Neuronal stem cell (in vitro differentiated cells): Measurements from ENCODE around the gene SORCS2.
A peak's percentile ranks its signal among the peaks of the same experiment; 100 is the strongest.

Source experiments
- DNase-seq: peaks from one replicate; pipeline ENCODE4 v3.0.0-alpha.2; 2013; ENCODE audit warnings: low spot score
- H2AFZ ChIP-seq: one replicate; pipeline ENCODE4 v1.6.1; 2013; ENCODE audit warnings: mild to moderate bottlenecking, low read length, inconsistent platforms
- H2AK5ac ChIP-seq: 2 replicates; pipeline ENCODE4 v1.6.1; 2013; ENCODE audit warnings: low read depth, mild to moderate bottlenecking, inconsistent platforms, low read length, moderate library complexity, mixed read lengths
- H2BK120ac ChIP-seq: 2 replicates; pipeline ENCODE4 v1.6.1; 2013; ENCODE audit warnings: low read depth, mild to moderate bottlenecking, inconsistent platforms, low read length, moderate library complexity, mixed read lengths
- H2BK12ac ChIP-seq: one replicate; pipeline ENCODE4 v1.6.1; 2013; ENCODE audit warnings: low read length, inconsistent platforms
- H2BK15ac ChIP-seq: 2 replicates; pipeline ENCODE4 v1.6.1; 2013; ENCODE audit warnings: mild to moderate bottlenecking, low read length, inconsistent platforms, mixed read lengths
- H2BK5ac ChIP-seq: one replicate; pipeline ENCODE4 v1.6.1; 2013; ENCODE audit warnings: inconsistent platforms, mild to moderate bottlenecking, low read length, moderate library complexity
- H3K14ac ChIP-seq: one replicate; pipeline ENCODE4 v1.6.1; 2013; ENCODE audit warnings: low read length, inconsistent platforms
- H3K18ac ChIP-seq: 2 replicates; pipeline ENCODE4 v1.6.1; 2013; ENCODE audit warnings: low read length, inconsistent platforms
- H3K23ac ChIP-seq: 2 replicates; pipeline ENCODE4 v1.6.1; 2013; ENCODE audit warnings: low read depth, mild to moderate bottlenecking, mixed read lengths, low read length, inconsistent platforms; ENCODE audit not compliant: poor library complexity
- H3K27ac ChIP-seq: replicated peaks from 3 replicates; pipeline ENCODE4 v1.5.1; 2013; ENCODE audit warnings: low read length, inconsistent platforms
- H3K27me3 ChIP-seq, 3 experiments: 2 replicates each; pipeline ENCODE4 v1.6.1; 2013; ENCODE audit warnings: low read length in 3 of 3, mild to moderate bottlenecking in 2 of 3, inconsistent platforms in 1 of 3, low read depth in 1 of 3, mixed read lengths in 1 of 3, moderate library complexity in 1 of 3; ENCODE audit not compliant: control insufficient read depth in 3 of 3, insufficient read depth in 3 of 3
- H3K36me3 ChIP-seq, 2 donors: replicated peaks in 1 of 2; 2 replicates each; pipeline ENCODE4 v1.6.1; 2013; ENCODE audit warnings: low read length in 2 of 2; ENCODE audit not compliant: control insufficient read depth in 2 of 2, insufficient read depth in 2 of 2
- H3K4ac ChIP-seq: 2 replicates; pipeline ENCODE4 v1.6.1; 2013; ENCODE audit warnings: inconsistent platforms, mild to moderate bottlenecking, low read length, moderate library complexity
- H3K4me1 ChIP-seq, 2 donors: 1 replicate in 1 of 2; 2 replicates in 1 of 2; pipeline ENCODE4 v1.6.1; 2013; ENCODE audit warnings: low read length in 2 of 2, low read depth in 1 of 2; ENCODE audit not compliant: control insufficient read depth in 2 of 2, insufficient read depth in 1 of 2
- H3K4me2 ChIP-seq: one replicate; pipeline ENCODE4 v1.6.1; 2013; ENCODE audit warnings: mild to moderate bottlenecking, low read length, inconsistent platforms; ENCODE audit not compliant: insufficient read depth, poor library complexity, severe bottlenecking
- H3K4me3 ChIP-seq, 2 donors: 2 replicates each; pipeline ENCODE4 v1.5.1; 2013; ENCODE audit warnings: low read length in 2 of 2, mild to moderate bottlenecking in 2 of 2, inconsistent platforms in 1 of 2, moderate library complexity in 1 of 2
- H3K79me1 ChIP-seq: one replicate; pipeline ENCODE4 v1.6.1; 2013; ENCODE audit warnings: low read depth, mild to moderate bottlenecking, inconsistent platforms, low read length, moderate library complexity
- H3K9ac ChIP-seq: one replicate; pipeline ENCODE4 v1.6.1; 2013; ENCODE audit warnings: mild to moderate bottlenecking, low read depth, low read length, inconsistent platforms; ENCODE audit not compliant: poor library complexity
- H3K9me3 ChIP-seq, 2 donors: replicated peaks in 1 of 2; 2 replicates each; pipeline versions ENCODE3 to v1.6.1; 2013; ENCODE audit warnings: low read length in 2 of 2, mild to moderate bottlenecking in 2 of 2, inconsistent platforms in 1 of 2, low read depth in 1 of 2, mixed read lengths in 1 of 2, moderate library complexity in 1 of 2; ENCODE audit not compliant: control insufficient read depth in 2 of 2, insufficient read depth in 1 of 2
- H4K8ac ChIP-seq: one replicate; pipeline ENCODE4 v1.6.1; 2013; ENCODE audit warnings: low read depth, mild to moderate bottlenecking, inconsistent platforms, low read length, moderate library complexity
- H4K91ac ChIP-seq: one replicate; pipeline ENCODE4 v1.6.1; 2013; ENCODE audit warnings: low read length, low read depth, mild to moderate bottlenecking, inconsistent platforms; ENCODE audit not compliant: poor library complexity
- WGBS, 2 donors: extraction: QIAGEN DNeasy Blood & Tissue Kit; methylation state at CpG; one replicate each; pipeline ENCODE4 v1.1.7; 2013; ENCODE audit warnings: missing lambda C conversion rate in 2 of 2, mixed read lengths in 1 of 2; ENCODE audit not compliant: insufficient read length in 2 of 2, insufficient replicate concordance in 1 of 2; ENCODE audit errors: extremely low coverage in 2 of 2; 5-methylcytosine and 5-hydroxymethylcytosine counted together

The SORCS2 gene

GRCh38 chr4:7326306-7326692 lies 134.0 kb downstream of the SORCS2 start:
- Histone ChIP-seq H3K79me1 (no peaks in the 10 kb centered on the region), H2BK120ac (peak overlapping the region; percentile 61), H3K18ac (peak overlapping the region; percentile 86), H3K4me3 (no peak overlapping the region), H3K4me1 (peaks cover 0 to 24% of the 10 kb centered on the region in 2 donors), H3K27ac (no peak overlapping the region), H3K9ac (no peak overlapping the region), H3K9me3 (no peaks in the 10 kb centered on the region), H3K36me3 (no peaks in the 10 kb centered on the region), H3K4ac (no peak overlapping the region), H3K23ac (peak overlapping the region; percentile 10), H2BK15ac (peak overlapping the region; percentile 87), H4K8ac (no peak overlapping the region), H2BK12ac (no peak overlapping the region), H4K91ac (peak overlapping the region; percentile 30), H3K4me2 (no peak overlapping the region), H3K27me3 (no peaks in the 10 kb centered on the region), H2BK5ac (peak overlapping the region; percentile 47), H3K14ac (peak overlapping the region; percentile 25), H2AFZ (no peak overlapping the region), H2AK5ac (peak overlapping the region; percentile 96)
- no CpG with 5 or more reads among the region's 12 CpGs for WGBS, 2 donors
- DNase-seq: no peak

DNA sequence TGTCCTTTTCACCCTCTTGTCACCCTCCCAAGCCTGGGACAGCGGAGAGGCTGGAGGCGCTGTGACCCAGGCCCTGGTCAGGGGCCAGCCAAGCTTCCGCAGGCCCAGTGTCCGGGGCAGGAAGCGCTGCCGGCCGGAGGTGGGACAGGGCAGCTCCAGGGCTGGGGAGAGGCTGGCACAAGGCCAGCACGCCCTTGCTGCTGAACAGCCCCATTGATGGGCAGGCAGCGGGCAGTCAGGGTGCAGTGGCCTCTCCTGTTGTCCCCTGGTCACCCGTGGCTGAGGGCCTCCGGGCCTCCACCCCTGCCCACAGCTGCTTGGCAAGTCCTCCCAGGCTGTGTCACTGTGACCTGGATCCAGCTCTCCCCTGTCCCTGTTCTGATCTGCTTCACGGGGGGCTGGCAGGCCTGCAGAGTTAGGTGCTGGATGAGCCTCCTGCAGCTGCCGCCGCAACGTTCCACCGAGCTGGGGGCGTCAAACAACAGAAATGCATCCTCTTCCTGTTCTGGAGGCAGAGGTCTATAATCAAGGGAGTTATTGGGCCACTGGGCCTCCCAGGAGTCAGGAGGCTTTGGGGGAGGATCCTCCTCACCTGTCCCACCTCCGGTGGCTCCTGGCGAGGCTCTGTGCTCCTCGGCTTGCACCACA lies 134.5 kb downstream of the SORCS2 start:
- Histone ChIP-seq H3K79me1 (no peaks in the 10 kb centered on the region), H3K9ac (no peak overlapping the region), H3K4me1 (peaks cover 0 to 24% of the 10 kb centered on the region in 2 donors), H3K4me3 (no peak overlapping the region), H3K4me2 (no peak overlapping the region), H3K27me3 (no peaks in the 10 kb centered on the region), H2AK5ac (peak overlapping the region; percentile 96), H3K9me3 (no peaks in the 10 kb centered on the region), H3K4ac (no peak overlapping the region), H3K14ac (peak overlapping the region; percentile 73), H4K91ac (peak overlapping the region; percentile 30), H3K18ac (peak overlapping the region; percentile 86), H3K36me3 (no peaks in the 10 kb centered on the region), H3K23ac (peak overlapping the region; percentile 39), H3K27ac (no peak overlapping the region), H2BK15ac (peak overlapping the region; percentile 87), H4K8ac (no peak overlapping the region), H2BK5ac (peak overlapping the region; percentile 47), H2AFZ (no peak overlapping the region), H2BK120ac (no peak overlapping the region), H2BK12ac (no peak overlapping the region)
- no peak for DNase-seq
- no CpG with 5 or more reads among the region's 20 CpGs for WGBS, 2 donors

DNA sequence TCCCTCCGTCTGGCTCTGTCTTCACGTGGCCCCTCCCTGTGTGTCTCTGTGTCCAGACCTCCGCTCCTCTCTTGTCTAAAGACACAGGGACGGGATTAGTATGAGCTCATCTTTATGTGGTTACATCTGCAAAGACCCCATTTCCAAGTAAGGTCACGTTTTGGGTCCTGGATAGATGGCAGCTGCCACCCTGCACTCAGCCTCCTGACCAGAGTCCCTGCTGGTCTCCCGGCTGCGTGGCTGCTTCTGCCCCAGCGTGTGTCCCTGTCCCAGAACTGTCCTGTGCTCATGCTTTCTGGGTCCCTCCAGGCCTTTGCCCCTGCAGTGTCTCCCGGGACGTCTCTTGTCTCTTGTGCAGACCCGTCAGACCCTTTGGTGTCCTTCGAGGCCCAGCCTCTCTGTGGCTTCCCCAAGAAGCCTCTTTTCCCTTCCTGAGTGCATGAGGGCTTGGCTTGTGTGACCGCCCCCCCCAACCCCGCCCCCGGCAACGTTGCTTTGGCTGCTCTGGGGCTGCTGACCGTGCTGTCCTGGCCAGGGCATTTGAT lies 135.1 kb downstream of the SORCS2 start:
- no peaks in the 10 kb centered on the region for H3K79me1 ChIP-seq
- peak overlapping the region; percentile 96 for H2AK5ac ChIP-seq
- no peak overlapping the region for H2BK12ac ChIP-seq
- H3K23ac ChIP-seq: no peak overlapping the region
- H3K4ac ChIP-seq: no peak overlapping the region
- H3K27me3 ChIP-seq: no peaks in the 10 kb centered on the region
- H3K36me3 ChIP-seq: no peaks in the 10 kb centered on the region
- H4K8ac ChIP-seq: no peak overlapping the region
- no peak for DNase-seq
- no peak overlapping the region for H3K4me2 ChIP-seq
- peak overlapping the region; percentile 47 for H2BK5ac ChIP-seq
- no CpG with 5 or more reads among the region's 17 CpGs for WGBS, 2 donors
- H2AFZ ChIP-seq: no peak overlapping the region
- H3K9me3 ChIP-seq: no peaks in the 10 kb centered on the region
- H3K27ac ChIP-seq: no peak overlapping the region
- H2BK15ac ChIP-seq: peak overlapping the region; percentile 87
- no peak overlapping the region for H3K14ac ChIP-seq
- H4K91ac ChIP-seq: no peak overlapping the region
- peak overlapping the region; percentile 86 for H3K18ac ChIP-seq
- H3K4me3 ChIP-seq: no peak overlapping the region
- peaks cover 0 to 22% of the 10 kb centered on the region in 2 donors for H3K4me1 ChIP-seq
- no peak overlapping the region for H2BK120ac ChIP-seq
- no peak overlapping the region for H3K9ac ChIP-seq

DNA sequence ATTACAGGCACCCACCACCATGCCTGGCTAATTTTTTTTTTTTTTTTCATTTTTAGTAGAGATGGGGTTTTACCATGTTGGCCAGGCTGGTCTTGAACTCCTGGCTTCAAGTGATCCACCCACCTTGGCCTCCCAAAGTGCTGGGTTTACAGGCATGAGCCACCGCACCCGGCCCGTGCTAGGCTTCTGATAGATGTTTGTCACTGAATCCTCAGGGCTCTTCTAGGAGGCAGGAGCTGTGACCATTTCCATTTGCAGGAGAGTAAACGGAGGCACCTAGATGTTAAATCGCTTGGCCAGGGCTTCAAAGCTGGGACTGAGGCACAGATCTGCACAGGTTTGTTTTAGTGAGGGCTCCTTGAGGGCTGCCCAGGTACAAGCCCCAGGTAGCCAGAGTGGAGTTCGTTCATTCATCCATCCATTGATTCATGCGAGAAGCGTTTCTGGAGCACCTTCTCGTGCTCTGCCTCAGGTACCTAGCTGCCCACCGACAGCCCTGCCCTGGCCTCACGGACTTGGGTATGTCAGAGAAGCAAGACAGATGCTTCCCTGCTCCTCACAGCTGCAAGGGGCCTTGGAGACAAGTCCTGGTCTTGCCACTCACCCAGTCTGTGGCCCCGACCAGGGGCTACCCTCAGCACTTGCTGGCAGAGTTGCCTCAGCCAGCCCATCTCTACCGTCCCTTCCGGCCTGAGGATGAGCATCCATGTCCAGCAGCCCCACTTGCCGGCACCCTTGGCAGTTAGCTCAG lies 136.0 kb downstream of the SORCS2 start:
- H2BK120ac ChIP-seq: peak overlapping the region; percentile 49
- H2BK5ac ChIP-seq: peak overlapping the region; percentile 32
- no peak for DNase-seq
- H3K23ac ChIP-seq: peak overlapping the region; percentile 65
- peak overlapping the region; percentile 14 for H2BK12ac ChIP-seq
- no peak overlapping the region for H4K8ac ChIP-seq
- H3K27me3 ChIP-seq: no peaks in the 10 kb centered on the region
- H3K4me1 ChIP-seq: peaks cover 0 to 18% of the 10 kb centered on the region in 2 donors
- peak overlapping the region; percentile 47 for H3K14ac ChIP-seq
- no peaks in the 10 kb centered on the region for H3K36me3 ChIP-seq
- no peak overlapping the region for H3K4me2 ChIP-seq
- no peak overlapping the region for H2AFZ ChIP-seq
- H3K4ac ChIP-seq: no peak overlapping the region
- H3K18ac ChIP-seq: peak overlapping the region; percentile 74
- peak overlapping the region; percentile 65 for H3K9ac ChIP-seq
- H3K27ac ChIP-seq: no peak overlapping the region
- no peaks in the 10 kb centered on the region for H3K9me3 ChIP-seq
- H2AK5ac ChIP-seq: peak overlapping the region; percentile 97
- peak overlapping the region; percentile 73 for H4K91ac ChIP-seq
- H3K4me3 ChIP-seq: no peak overlapping the region
- H2BK15ac ChIP-seq: peak overlapping the region; percentile 91
- WGBS, 2 donors: no CpG with 5 or more reads among the region's 15 CpGs
- H3K79me1 ChIP-seq: no peaks in the 10 kb centered on the region
